Measurements from ENCODE around the gene CNTN4.

- TF ChIP-seq, protein P1, sequence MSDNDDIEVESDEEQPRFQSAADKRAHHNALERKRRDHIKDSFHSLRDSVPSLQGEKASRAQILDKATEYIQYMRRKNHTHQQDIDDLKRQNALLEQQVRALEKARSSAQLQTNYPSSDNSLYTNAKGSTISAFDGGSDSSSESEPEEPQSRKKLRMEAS (CRISPR knock-in tag; IDR thresholded peaks at IDR 0.05) = no peak
- TF ChIP-seq, protein P2, sequence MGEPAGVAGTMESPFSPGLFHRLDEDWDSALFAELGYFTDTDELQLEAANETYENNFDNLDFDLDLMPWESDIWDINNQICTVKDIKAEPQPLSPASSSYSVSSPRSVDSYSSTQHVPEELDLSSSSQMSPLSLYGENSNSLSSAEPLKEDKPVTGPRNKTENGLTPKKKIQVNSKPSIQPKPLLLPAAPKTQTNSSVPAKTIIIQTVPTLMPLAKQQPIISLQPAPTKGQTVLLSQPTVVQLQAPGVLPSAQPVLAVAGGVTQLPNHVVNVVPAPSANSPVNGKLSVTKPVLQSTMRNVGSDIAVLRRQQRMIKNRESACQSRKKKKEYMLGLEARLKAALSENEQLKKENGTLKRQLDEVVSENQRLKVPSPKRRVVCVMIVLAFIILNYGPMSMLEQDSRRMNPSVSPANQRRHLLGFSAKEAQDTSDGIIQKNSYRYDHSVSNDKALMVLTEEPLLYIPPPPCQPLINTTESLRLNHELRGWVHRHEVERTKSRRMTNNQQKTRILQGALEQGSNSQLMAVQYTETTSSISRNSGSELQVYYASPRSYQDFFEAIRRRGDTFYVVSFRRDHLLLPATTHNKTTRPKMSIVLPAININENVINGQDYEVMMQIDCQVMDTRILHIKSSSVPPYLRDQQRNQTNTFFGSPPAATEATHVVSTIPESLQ (CRISPR knock-in tag; IDR thresholded peaks at IDR 0.05) = no peak
- TF ChIP-seq ATF1 (CRISPR knock-in tag; IDR thresholded peaks at IDR 0.05) (no peak), IRF1 (CRISPR knock-in tag; IDR thresholded peaks at IDR 0.05) (no peak), MYBL2 (CRISPR knock-in tag; IDR thresholded peaks at IDR 0.05) (no peak)
- TF ChIP-seq, protein P3, sequence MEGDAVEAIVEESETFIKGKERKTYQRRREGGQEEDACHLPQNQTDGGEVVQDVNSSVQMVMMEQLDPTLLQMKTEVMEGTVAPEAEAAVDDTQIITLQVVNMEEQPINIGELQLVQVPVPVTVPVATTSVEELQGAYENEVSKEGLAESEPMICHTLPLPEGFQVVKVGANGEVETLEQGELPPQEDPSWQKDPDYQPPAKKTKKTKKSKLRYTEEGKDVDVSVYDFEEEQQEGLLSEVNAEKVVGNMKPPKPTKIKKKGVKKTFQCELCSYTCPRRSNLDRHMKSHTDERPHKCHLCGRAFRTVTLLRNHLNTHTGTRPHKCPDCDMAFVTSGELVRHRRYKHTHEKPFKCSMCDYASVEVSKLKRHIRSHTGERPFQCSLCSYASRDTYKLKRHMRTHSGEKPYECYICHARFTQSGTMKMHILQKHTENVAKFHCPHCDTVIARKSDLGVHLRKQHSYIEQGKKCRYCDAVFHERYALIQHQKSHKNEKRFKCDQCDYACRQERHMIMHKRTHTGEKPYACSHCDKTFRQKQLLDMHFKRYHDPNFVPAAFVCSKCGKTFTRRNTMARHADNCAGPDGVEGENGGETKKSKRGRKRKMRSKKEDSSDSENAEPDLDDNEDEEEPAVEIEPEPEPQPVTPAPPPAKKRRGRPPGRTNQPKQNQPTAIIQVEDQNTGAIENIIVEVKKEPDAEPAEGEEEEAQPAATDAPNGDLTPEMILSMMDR (IDR thresholded peaks at IDR 0.05) = no peak
Measured at GRCh38 chr3:2247831-2248230, 149.2 kb downstream of the CNTN4 start.
